Body of pancreas (tissue), 4 donors: ENCODE data around the gene NHERF1.

Source experiments
- CTCF ChIP-seq, 7 experiments: fragments of 450-650 bp in 4 of 7; fragments of 200-600 bp in 3 of 7; sonication (generic) in 3 of 7; IDR thresholded peaks; one replicate each; pipeline ENCODE4 v1.5.1; 2016 to 2019; ENCODE audit warnings: antibody characterized with exemption in 7 of 7
- POLR2A ChIP-seq, 3 donors: fragments of 450-650 bp; IDR thresholded peaks; one replicate each; pipeline ENCODE4 v1.6.1; 2016; ENCODE audit warnings: antibody characterized with exemption in 3 of 3, mild to moderate bottlenecking in 2 of 3

GRCh38 chr17:74782571-74782970 lies 34.1 kb downstream of the NHERF1 start:
- no peak for TF ChIP-seq CTCF (IDR thresholded peaks at IDR 0.05)
- no peak for TF ChIP-seq POLR2A (IDR thresholded peaks at IDR 0.05)
